GM12878 (cell line): ENCODE data around the gene PDILT. TPM values are rescaled to one million over a fixed set of nuclear protein-coding genes. Genes with fewer than 3 reads are reported as not detected.
"Not testable (repeated sequence)": the region's sequence is repeated elsewhere in the genome, so short reads cannot be mapped to it uniquely, and the experiment has no call there.

Experiments used
- ATAC-seq: fragments of 200-7000 bp; cut with Tn5 transposase; 3 replicates; pipeline ENCODE4 v1.9.1; 2020; ENCODE audit warnings: mild to moderate bottlenecking, moderate library complexity
- BruUV-seq: library from RNA; stranded (reverse); fragments of 400-500 nt; replicated peaks from 2 replicates; lab custom pipeline; 2021; lab: Mats Ljungman, UMichigan
- CTCF ChIA-PET: fragments of 300-600 bp; sonication (Branson Sonifier 250); formaldehyde crosslinking; extraction: SDS; loops from one replicate; lab custom pipeline; 2021; ENCODE audit warnings: inconsistent platforms; lab: Yijun Ruan, JAX
- POLR2A ChIA-PET: fragments of 350-600 bp; formaldehyde crosslinking; extraction: SDS; loops from one replicate; lab custom pipeline; 2021; ENCODE audit warnings: inconsistent platforms; lab: Charles Lee
- RAD21 ChIA-PET: fragments of 300-600 bp; sonication (Branson Sonifier 250); formaldehyde crosslinking; loops from one replicate; lab custom pipeline; 2023; ENCODE audit warnings: antibody characterized with exemption; ENCODE audit not compliant: unreplicated experiment; lab: Charles Lee
- SMC1A ChIA-PET: fragments of 300-600 bp; sonication (Branson Sonifier 250); formaldehyde crosslinking; loops from one replicate; lab custom pipeline; 2023; ENCODE audit not compliant: unreplicated experiment, uncharacterized antibody; lab: Charles Lee
- DNase-seq: peaks from one replicate; pipeline ENCODE4 v3.0.0-alpha.2; 2011; ENCODE audit warnings: low read depth, low spot score
- FAIRE-seq: peaks from 3 replicates; lab custom pipeline; 2011; peaks lifted over from hg19 to GRCh38; lab: Jason Lieb, UNC
- H2AFZ ChIP-seq: 2 replicates; pipeline ENCODE4 v1.6.0; 2011; ENCODE audit warnings: low read depth, low read length, control low read depth; ENCODE audit not compliant: control insufficient read depth
- H3K27ac ChIP-seq: 2 replicates; pipeline ENCODE4 v1.5.1; 2011; ENCODE audit warnings: control low read depth; ENCODE audit not compliant: control insufficient read depth, insufficient read depth
- H3K27me3 ChIP-seq, 2 experiments: replicated peaks in 1 of 2; 2 replicates each; pipeline versions ENCODE4 v1.6.0 to v1.6.1; 2011; ENCODE audit warnings: low read length in 1 of 2; ENCODE audit not compliant: control insufficient read depth in 2 of 2, insufficient read depth in 2 of 2
- H3K36me3 ChIP-seq, 2 experiments: 2 replicates each; pipeline ENCODE4 v1.5.1; 2011; ENCODE audit warnings: low read length in 1 of 2; ENCODE audit not compliant: control insufficient read depth in 2 of 2, insufficient read depth in 2 of 2
- H3K4me1 ChIP-seq: 2 replicates; pipeline ENCODE4 v1.6.1; 2011; ENCODE audit warnings: mild to moderate bottlenecking, low read length, moderate library complexity, mixed read lengths; ENCODE audit not compliant: control insufficient read depth, insufficient read depth
- H3K4me2 ChIP-seq: 2 replicates; pipeline ENCODE4 v1.6.0; 2011; ENCODE audit warnings: control low read depth; ENCODE audit not compliant: control insufficient read depth, insufficient read depth
- H3K4me3 ChIP-seq: fragments of 200-600 bp; sonication (generic); 2 replicates; pipeline ENCODE4 v1.5.1; 2016
- H3K79me2 ChIP-seq: 2 replicates; pipeline ENCODE4 v1.6.0; 2011; ENCODE audit warnings: low read length; ENCODE audit not compliant: control insufficient read depth, insufficient read depth
- H3K9ac ChIP-seq: 2 replicates; pipeline ENCODE4 v1.8.0; 2011; ENCODE audit warnings: low read length, control low read depth, mixed read lengths; ENCODE audit not compliant: control insufficient read depth, insufficient read depth
- H3K9me3 ChIP-seq: replicated peaks from 3 replicates; pipeline ENCODE4 v1.5.1; 2011; ENCODE audit warnings: mild to moderate bottlenecking, low read length; ENCODE audit not compliant: control insufficient read depth, insufficient read depth
- H4K20me1 ChIP-seq: 2 replicates; pipeline ENCODE4 v1.6.0; 2011; ENCODE audit not compliant: control insufficient read depth, insufficient read depth
- WGBS: methylation state at CpG from one replicate; pipeline ENCODE4 v1.1.6; 2016; ENCODE audit warnings: low lambda C conversion rate; ENCODE audit not compliant: insufficient replicate concordance, insufficient coverage; ENCODE audit errors: missing lambda C conversion rate; 5-methylcytosine and 5-hydroxymethylcytosine counted together
- in situ Hi-C: fragments of 300-500 bp; cut with MboI; formaldehyde crosslinking; loops from 9 replicates; pipeline ENCODE4 v1.14.3; 2018; ENCODE audit warnings: mixed read lengths
- intact Hi-C: fragments of 100-400 bp; cut with micrococcal nuclease; formaldehyde crosslinking; loops from one replicate; pipeline ENCODE4 v1.14.2; 2022; ENCODE audit not compliant: unreplicated experiment
- polyA plus RNA-seq, 11 experiments: library from polyadenylated mRNA; depleted of rRNA in 4 of 11; unstranded in 6 of 11; stranded (reverse) in 5 of 11; fragments of >200 nt; fragmentation: Nextera tagmentation in 4 of 11; fragmentation: Illumina TruSeq in 1 of 11; extraction: Ambion mirVana in 4 of 11; extraction: Trizol in 1 of 11; gene quantifications; 1 replicate in 1 of 11; 2 replicates in 10 of 11; pipeline versions ENCODE4 v1.2.1 to v1.2.3, GENCODE V29; 2011 to 2016; ENCODE audit warnings: inconsistent platforms in 2 of 11, missing spikeins in 2 of 11, low read depth in 1 of 11
- total RNA-seq, 4 experiments: library from RNA; depleted of rRNA in 3 of 4; stranded (reverse); fragments of >200 nt in 3 of 4; fragmentation: Illumina TruSeq in 1 of 4; extraction: Trizol in 1 of 4; gene quantifications; 2 replicates each; pipeline versions ENCODE4 v1.2.1 to v1.2.3, GENCODE V29; 2013 to 2021
- TF ChIP-seq, protein P1 (sequence below): fragments of 450-650 bp; formaldehyde crosslinking; IDR thresholded peaks from 2 replicates; pipeline ENCODE4 v1.5.0; 2022; ENCODE audit warnings: mild to moderate bottlenecking, missing genetic modification characterization

PDILT gene
- total and polyA plus RNA-seq, 10 of the 15 experiments (the other 5 are each of a cell fraction or from before 2014, with no cell fraction given): not detected

DNA sequence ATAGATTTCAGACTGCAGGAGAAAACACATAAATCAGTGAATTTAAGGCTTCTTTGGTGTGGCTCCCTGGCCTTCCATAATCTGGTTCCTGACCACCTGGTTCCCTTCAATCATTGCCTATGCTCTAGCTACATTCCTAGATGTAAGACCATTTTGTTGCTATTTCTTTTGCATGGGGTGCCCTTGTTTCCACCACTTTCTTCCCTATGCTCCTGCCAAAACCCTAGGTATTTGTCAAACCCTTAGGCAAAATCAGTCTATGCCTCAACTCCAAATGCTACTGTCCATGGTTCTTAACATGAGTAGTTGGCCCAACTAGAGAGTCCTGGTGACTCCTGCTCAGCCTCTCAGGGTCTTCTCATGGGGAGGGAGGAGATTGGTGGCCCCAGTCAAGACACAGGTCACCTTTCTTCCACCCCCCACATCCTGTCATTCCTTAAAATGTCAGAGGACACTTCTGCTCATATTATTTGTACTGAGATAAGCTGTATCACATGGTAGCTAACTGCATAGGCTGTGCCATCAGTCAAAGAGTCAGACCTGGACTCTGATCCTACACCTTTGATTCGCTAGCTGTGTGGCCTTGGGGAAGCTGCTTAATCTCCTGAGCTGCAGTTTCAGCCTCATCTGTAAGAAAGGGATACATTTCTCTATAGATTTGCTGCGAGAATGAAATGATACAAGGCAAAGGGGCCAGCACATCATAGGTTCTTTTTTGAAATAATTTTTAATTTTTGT is 19.8 kb upstream of the PDILT start (continued):
- TF ChIP-seq, protein P1, sequence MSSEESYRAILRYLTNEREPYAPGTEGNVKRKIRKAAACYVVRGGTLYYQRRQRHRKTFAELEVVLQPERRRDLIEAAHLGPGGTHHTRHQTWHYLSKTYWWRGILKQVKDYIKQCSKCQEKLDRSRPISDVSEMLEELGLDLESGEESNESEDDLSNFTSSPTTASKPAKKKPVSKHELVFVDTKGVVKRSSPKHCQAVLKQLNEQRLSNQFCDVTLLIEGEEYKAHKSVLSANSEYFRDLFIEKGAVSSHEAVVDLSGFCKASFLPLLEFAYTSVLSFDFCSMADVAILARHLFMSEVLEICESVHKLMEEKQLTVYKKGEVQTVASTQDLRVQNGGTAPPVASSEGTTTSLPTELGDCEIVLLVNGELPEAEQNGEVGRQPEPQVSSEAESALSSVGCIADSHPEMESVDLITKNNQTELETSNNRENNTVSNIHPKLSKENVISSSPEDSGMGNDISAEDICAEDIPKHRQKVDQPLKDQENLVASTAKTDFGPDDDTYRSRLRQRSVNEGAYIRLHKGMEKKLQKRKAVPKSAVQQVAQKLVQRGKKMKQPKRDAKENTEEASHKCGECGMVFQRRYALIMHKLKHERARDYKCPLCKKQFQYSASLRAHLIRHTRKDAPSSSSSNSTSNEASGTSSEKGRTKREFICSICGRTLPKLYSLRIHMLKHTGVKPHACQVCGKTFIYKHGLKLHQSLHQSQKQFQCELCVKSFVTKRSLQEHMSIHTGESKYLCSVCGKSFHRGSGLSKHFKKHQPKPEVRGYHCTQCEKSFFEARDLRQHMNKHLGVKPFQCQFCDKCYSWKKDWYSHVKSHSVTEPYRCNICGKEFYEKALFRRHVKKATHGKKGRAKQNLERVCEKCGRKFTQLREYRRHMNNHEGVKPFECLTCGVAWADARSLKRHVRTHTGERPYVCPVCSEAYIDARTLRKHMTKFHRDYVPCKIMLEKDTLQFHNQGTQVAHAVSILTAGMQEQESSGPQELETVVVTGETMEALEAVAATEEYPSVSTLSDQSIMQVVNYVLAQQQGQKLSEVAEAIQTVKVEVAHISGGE (CRISPR knock-in tag): no peak

DNA sequence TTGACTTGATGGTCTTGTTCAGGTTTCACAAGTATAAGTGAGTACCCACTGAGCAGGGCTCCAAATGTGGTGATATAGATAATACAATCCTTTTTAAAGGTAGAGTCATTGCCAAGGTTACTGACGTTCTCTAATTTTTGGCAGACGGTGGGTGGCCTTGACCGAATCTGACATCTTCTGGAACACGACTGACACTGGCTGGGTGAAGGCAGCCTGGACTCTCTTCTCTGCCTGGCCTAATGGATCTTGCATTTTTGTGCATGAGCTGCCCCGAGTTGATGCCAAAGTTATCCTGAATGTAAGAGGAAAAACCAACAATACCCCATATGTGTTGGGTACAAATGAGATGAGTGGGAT is 19.2 kb upstream of the PDILT start:
- H3K4me1 ChIP-seq, H2AFZ ChIP-seq, H3K27ac ChIP-seq, SMC1A ChIA-PET, H3K36me3 ChIP-seq, intact Hi-C loops, BruUV-seq, H3K4me2 ChIP-seq, H3K79me2 ChIP-seq, CTCF ChIA-PET, POLR2A ChIA-PET, in situ Hi-C loops, H3K4me3 ChIP-seq, H3K9me3 ChIP-seq, FAIRE-seq, H4K20me1 ChIP-seq, ATAC-seq, H3K27me3 ChIP-seq, DNase-seq, RAD21 ChIA-PET, H3K9ac ChIP-seq: not testable (repeated sequence)
- WGBS: 31% methylated on average over 5 of the region's 5 CpGs

DNA sequence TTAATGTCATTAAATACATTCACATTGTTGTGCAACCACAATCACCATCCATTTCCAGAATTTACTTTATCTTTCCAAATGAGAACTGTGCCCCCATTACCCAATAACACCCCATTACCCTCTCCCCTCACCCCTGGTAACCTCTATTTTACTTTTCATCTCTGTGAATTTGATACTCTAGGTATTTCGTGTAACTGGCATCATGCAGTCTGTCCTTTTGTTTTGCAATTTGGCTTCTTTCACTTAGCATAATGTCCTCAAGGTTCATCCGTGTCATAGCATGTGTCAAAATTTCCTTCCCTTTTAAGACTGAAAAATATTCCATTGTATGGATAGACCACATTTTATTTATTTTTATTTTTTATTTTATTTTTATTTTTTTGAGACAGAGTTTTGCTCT is 17.2 kb upstream of the PDILT start:
- intact Hi-C loops, H3K4me3 ChIP-seq, FAIRE-seq, H3K9ac ChIP-seq, POLR2A ChIA-PET, H3K9me3 ChIP-seq, DNase-seq, H3K79me2 ChIP-seq, H3K27ac ChIP-seq, SMC1A ChIA-PET, H3K27me3 ChIP-seq, RAD21 ChIA-PET, H2AFZ ChIP-seq, H3K4me2 ChIP-seq, in situ Hi-C loops, BruUV-seq, H3K36me3 ChIP-seq, CTCF ChIA-PET, H4K20me1 ChIP-seq, ATAC-seq, H3K4me1 ChIP-seq: not testable (repeated sequence)
- WGBS: 64% methylated on average over 2 of the region's 2 CpGs

DNA sequence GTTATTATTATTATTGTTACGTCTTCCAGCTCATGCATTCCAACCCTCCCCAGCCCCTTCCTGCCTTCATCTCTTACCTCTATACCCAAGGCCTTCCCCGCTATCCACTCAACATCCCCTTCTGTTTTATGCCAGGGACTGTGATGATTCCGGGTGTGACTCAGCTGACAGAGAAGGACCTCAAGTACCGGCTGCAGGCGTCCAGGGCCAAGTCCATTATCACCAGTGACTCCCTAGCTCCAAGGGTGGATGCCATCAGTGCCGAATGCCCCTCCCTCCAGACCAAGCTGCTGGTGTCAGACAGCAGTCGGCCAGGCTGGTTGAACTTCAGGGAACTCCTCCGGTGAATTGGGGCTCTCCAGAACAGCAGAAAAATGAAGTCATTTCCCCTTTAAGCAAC is 14.6 kb upstream of the PDILT start:
- H3K4me3 ChIP-seq, SMC1A ChIA-PET, H3K9ac ChIP-seq, H3K4me1 ChIP-seq, H3K4me2 ChIP-seq, H3K9me3 ChIP-seq, BruUV-seq, H2AFZ ChIP-seq, H4K20me1 ChIP-seq, in situ Hi-C loops, CTCF ChIA-PET, RAD21 ChIA-PET, H3K27ac ChIP-seq, intact Hi-C loops, H3K27me3 ChIP-seq, H3K36me3 ChIP-seq, DNase-seq, ATAC-seq, H3K79me2 ChIP-seq, FAIRE-seq, POLR2A ChIA-PET: not testable (repeated sequence)
- WGBS: 36% methylated on average over 8 of the region's 8 CpGs
